Skeletal muscle tissue (tissue), 4 donors: Measurements from ENCODE around the gene METTL26. TPM values are rescaled to one million over a fixed set of nuclear protein-coding genes. Genes with fewer than 3 reads are reported as not detected.

Experiments used
- H3K27ac ChIP-seq: one replicate; pipeline ENCODE4 v1.7.0; 2013; ENCODE audit warnings: mild to moderate bottlenecking, low read depth, low read length, inconsistent platforms
- H3K27me3 ChIP-seq, 3 donors: one replicate each; pipeline ENCODE4 v1.7.0; 2013; ENCODE audit warnings: low read length in 3 of 3; ENCODE audit not compliant: control insufficient read depth in 3 of 3, insufficient read depth in 3 of 3
- H3K36me3 ChIP-seq, 3 donors: one replicate each; pipeline ENCODE4 v1.7.0; 2013; ENCODE audit warnings: low read length in 3 of 3; ENCODE audit not compliant: control insufficient read depth in 3 of 3, insufficient read depth in 3 of 3
- H3K4me1 ChIP-seq, 3 donors: one replicate each; pipeline ENCODE4 v1.7.0; 2013; ENCODE audit warnings: low read length in 3 of 3, mild to moderate bottlenecking in 3 of 3; ENCODE audit not compliant: control insufficient read depth in 3 of 3, insufficient read depth in 3 of 3
- H3K4me3 ChIP-seq, 3 donors: one replicate each; pipeline ENCODE4 v1.7.0; 2013; ENCODE audit warnings: low read length in 3 of 3
- H3K9ac ChIP-seq, 3 donors: one replicate each; pipeline ENCODE4 v1.7.0; 2013; ENCODE audit warnings: low read length in 3 of 3, mild to moderate bottlenecking in 3 of 3, moderate library complexity in 2 of 3, low read depth in 1 of 3
- H3K9me3 ChIP-seq, 3 donors: one replicate each; pipeline ENCODE4 v1.7.0; 2013; ENCODE audit warnings: low read length in 3 of 3; ENCODE audit not compliant: control insufficient read depth in 3 of 3
- total RNA-seq: library from RNA; depleted of rRNA; stranded (reverse); fragments of >200 nt; gene quantifications from one replicate; pipeline ENCODE4 v1.2.3, GENCODE V29; 2014
- donor health status: Osteomylitis.

Gene METTL26
- total RNA-seq, 1 donor from 2014 or later = 32.4 TPM

- Histone ChIP-seq H3K36me3 (peaks cover 4 to 5% (median 4%) of the 10 kb centered on the region in 3 donors), H3K27me3 (no peaks in the 10 kb centered on the region), H3K9me3 (no peaks in the 10 kb centered on the region), H3K4me1 (peaks cover 68 to 84% (median 71%) of the 10 kb centered on the region in 3 donors), H3K27ac (peak overlapping the region; percentile 94), H3K9ac (peak overlapping the region; percentile 74 to 97 (median 74)), H3K4me3 (peak overlapping the region in 2 of 3 donors; percentile 49 to 65)
Measured at GRCh38 chr16:591892-592517, 44.1 kb downstream of the METTL26 start.

GRCh38 chr16:591231-591630 lies 44.9 kb downstream of the METTL26 start:
- peak overlapping the region; percentile 87 to 95 (median 91) for H3K4me3 ChIP-seq
- no peaks in the 10 kb centered on the region for H3K9me3 ChIP-seq
- peak overlapping the region; percentile 94 for H3K27ac ChIP-seq
- H3K9ac ChIP-seq = peak overlapping the region; percentile 92 to 99 (median 97)
- peaks cover 0 to 4% (median 0%) of the 10 kb centered on the region in 3 donors for H3K36me3 ChIP-seq
- peaks cover 74 to 86% (median 74%) of the 10 kb centered on the region in 3 donors for H3K4me1 ChIP-seq
- H3K27me3 ChIP-seq = no peaks in the 10 kb centered on the region

GRCh38 chr16:590815-591200 lies 45.3 kb downstream of the METTL26 start:
- peak overlapping the region; percentile 87 to 95 (median 91) for H3K4me3 ChIP-seq
- H3K4me1 ChIP-seq = peaks cover 74 to 86% (median 74%) of the 10 kb centered on the region in 3 donors
- peaks cover 0 to 4% (median 0%) of the 10 kb centered on the region in 3 donors for H3K36me3 ChIP-seq
- H3K27me3 ChIP-seq = no peaks in the 10 kb centered on the region
- peak overlapping the region; percentile 94 for H3K27ac ChIP-seq
- no peaks in the 10 kb centered on the region for H3K9me3 ChIP-seq
- H3K9ac ChIP-seq = peak overlapping the region; percentile 92 to 99 (median 97)

GRCh38 chr16:590188-590814 lies 45.8 kb downstream of the METTL26 start:
- Histone ChIP-seq H3K9me3 (no peaks in the 10 kb centered on the region), H3K27ac (peak overlapping the region; percentile 94), H3K27me3 (peaks cover 0 to 4% (median 0%) of the 10 kb centered on the region in 3 donors), H3K4me3 (peak overlapping the region; percentile 87 to 95 (median 91)), H3K4me1 (peaks cover 76 to 86% (median 77%) of the 10 kb centered on the region in 3 donors), H3K36me3 (peaks cover 0 to 4% (median 0%) of the 10 kb centered on the region in 3 donors), H3K9ac (peak overlapping the region; percentile 92 to 99 (median 97))

GRCh38 chr16:589658-590187 lies 46.4 kb downstream of the METTL26 start, which contains the start of gene RAB40C:
RAB40C (plus strand) TSS chr16:590066; CDS start chr16:590292, 226 bp downstream.
- Histone ChIP-seq H3K27me3 (peaks cover 0 to 5% (median 0%) of the 10 kb centered on the region in 3 donors), H3K4me3 (peak within 1 kb of the TSS; percentile 90 to 96 (median 96)), H3K36me3 (peaks cover 0 to 2% (median 0%) of the 10 kb centered on the region in 3 donors), H3K27ac (peak within 1 kb of the TSS; percentile 94), H3K9me3 (no peaks in the 10 kb centered on the region), H3K4me1 (peaks cover 71 to 82% (median 73%) of the 10 kb centered on the region in 3 donors), H3K9ac (peak within 1 kb of the TSS; percentile 96 to 99 (median 98))

GRCh38 chr16:588889-589657 lies 47.0 kb downstream of the METTL26 start:
- H3K9ac ChIP-seq = peak overlapping the region; percentile 94 to 98 (median 96)
- H3K9me3 ChIP-seq = no peaks in the 10 kb centered on the region
- peak overlapping the region; percentile 94 for H3K27ac ChIP-seq
- H3K4me1 ChIP-seq = peaks cover 66 to 75% (median 67%) of the 10 kb centered on the region in 3 donors
- peak overlapping the region; percentile 90 to 96 (median 96) for H3K4me3 ChIP-seq
- H3K36me3 ChIP-seq = peaks cover 0 to 2% (median 0%) of the 10 kb centered on the region in 3 donors
- peaks cover 0 to 5% (median 0%) of the 10 kb centered on the region in 3 donors for H3K27me3 ChIP-seq

GRCh38 chr16:588639-588888 lies 47.5 kb downstream of the METTL26 start:
- Histone ChIP-seq H3K9me3 (no peaks in the 10 kb centered on the region), H3K27me3 (peaks cover 0 to 5% (median 0%) of the 10 kb centered on the region in 3 donors), H3K9ac (peak overlapping the region; percentile 94 to 98 (median 96)), H3K4me1 (peaks cover 61 to 71% (median 62%) of the 10 kb centered on the region in 3 donors), H3K4me3 (peak overlapping the region; percentile 90 to 96 (median 96)), H3K27ac (peak overlapping the region; percentile 94), H3K36me3 (peaks cover 0 to 2% (median 0%) of the 10 kb centered on the region in 3 donors)

GRCh38 chr16:586645-587590 lies 49.2 kb downstream of the METTL26 start:
- Histone ChIP-seq H3K27ac (peak overlapping the region; percentile 94), H3K9ac (peak overlapping the region; percentile 62 to 98 (median 64)), H3K4me3 (peak overlapping the region in 2 of 3 donors; percentile 45 to 51), H3K9me3 (no peaks in the 10 kb centered on the region), H3K36me3 (peaks cover 0 to 4% (median 0%) of the 10 kb centered on the region in 3 donors), H3K4me1 (peaks cover 44 to 67% (median 57%) of the 10 kb centered on the region in 3 donors), H3K27me3 (peaks cover 0 to 5% (median 0%) of the 10 kb centered on the region in 3 donors)
